GM21515 (cell line): ENCODE measurements around the gene NENF.

ENCODE experiments used
- ATAC-seq: cut with Tn5 transposase; IDR thresholded peaks from one replicate; pipeline ENCODE4 v1.9.1; 2021; ENCODE audit not compliant: unreplicated experiment

The NENF gene

GRCh38 chr1:212430955-212431394, 1.7 kb upstream of the NENF start:
- no peak for ATAC-seq

- no peak for ATAC-seq
Measured at GRCh38 chr1:212431644-212432043, 1.1 kb upstream of the NENF start.

- ATAC-seq: no peak
Measured at GRCh38 chr1:212432272-212432660, 454 bp upstream of the NENF start.

- no peak for ATAC-seq
Measured at GRCh38 chr1:212433577-212434462, 1.1 kb downstream of the NENF start.

GRCh38 chr1:212434992-212435391, 2.3 kb downstream of the NENF start:
- ATAC-seq: no peak

- no peak for ATAC-seq
Measured at GRCh38 chr1:212437179-212437798, 4.6 kb downstream of the NENF start.

GRCh38 chr1:212438831-212439237, 6.1 kb downstream of the NENF start:
- ATAC-seq: no peak

- no peak for ATAC-seq
Measured at GRCh38 chr1:212440419-212440818, 7.7 kb downstream of the NENF start.

GRCh38 chr1:212442408-212442807, 9.7 kb downstream of the NENF start:
- no peak for ATAC-seq

- no peak for ATAC-seq
Measured at GRCh38 chr1:212446333-212446732, 13.6 kb downstream of the NENF start.

GRCh38 chr1:212447478-212447877, 14.8 kb downstream of the NENF start:
- ATAC-seq: no peak

- no peak for ATAC-seq
Measured at GRCh38 chr1:212450331-212450881, 17.7 kb downstream of the NENF start.

GRCh38 chr1:212451416-212452322, 18.9 kb downstream of the NENF start:
- ATAC-seq: no peak

GRCh38 chr1:212452323-212453155, 19.8 kb downstream of the NENF start:
- no peak for ATAC-seq

GRCh38 chr1:212453156-212453857, 20.6 kb downstream of the NENF start:
- ATAC-seq: no peak

GRCh38 chr1:212454741-212455140, 22.0 kb downstream of the NENF start:
- no peak for ATAC-seq

GRCh38 chr1:212455401-212455800, 22.7 kb downstream of the NENF start:
- no peak for ATAC-seq

- peak; percentile 64 for ATAC-seq
Measured at GRCh38 chr1:212455803-212456528, 23.2 kb downstream of the NENF start.
